Fibroblast of peridontal ligament (primary cell): Measurements from ENCODE around the gene SERTAD1.
"Not testable (repeated sequence)": the region's sequence is repeated elsewhere in the genome, so short reads cannot be mapped to it uniquely, and the experiment has no call there.

ENCODE experiments used
- DNase-seq: peaks from one replicate; pipeline ENCODE4 v3.0.0-alpha.2; 2010; ENCODE audit errors: extremely low read depth

SERTAD1 gene

GRCh38 chr19:40422748-40423566 lies 2.8 kb downstream of the SERTAD1 start:
- DNase-seq, result no peak

- DNase-seq, result no peak
Measured at GRCh38 chr19:40421993-40422747, 3.6 kb downstream of the SERTAD1 start.

GRCh38 chr19:40420766-40421765 lies 4.7 kb downstream of the SERTAD1 start:
- DNase-seq, result peak; percentile 84

- no peak for DNase-seq
Measured at GRCh38 chr19:40420451-40420765, 5.4 kb downstream of the SERTAD1 start.

GRCh38 chr19:40419780-40420179 lies 6.0 kb downstream of the SERTAD1 start:
- DNase-seq, result no peak

GRCh38 chr19:40419066-40419612 lies 6.7 kb downstream of the SERTAD1 start:
- no peak for DNase-seq

GRCh38 chr19:40418040-40418439 lies 7.8 kb downstream of the SERTAD1 start:
- no peak for DNase-seq

GRCh38 chr19:40417643-40417981 lies 8.2 kb downstream of the SERTAD1 start:
- no peak for DNase-seq

- DNase-seq, result peak; percentile 21
Measured at GRCh38 chr19:40416918-40417642, 8.7 kb downstream of the SERTAD1 start.

GRCh38 chr19:40415768-40416167 lies 10.0 kb downstream of the SERTAD1 start:
- DNase-seq, result no peak

- DNase-seq, result no peak
Measured at GRCh38 chr19:40414542-40415535, 11.0 kb downstream of the SERTAD1 start.

GRCh38 chr19:40413291-40413845 lies 12.4 kb downstream of the SERTAD1 start, which contains the start of gene PRX:
PRX (minus strand) TSS chr19:40413378; CDS start chr19:40407932, 5,446 bp downstream.
- DNase-seq, result no peak

GRCh38 chr19:40412866-40413265 lies 12.9 kb downstream of the SERTAD1 start:
- no peak for DNase-seq

GRCh38 chr19:40411958-40412499 lies 13.8 kb downstream of the SERTAD1 start:
- DNase-seq, result no peak

- DNase-seq, result no peak
Measured at GRCh38 chr19:40411125-40411842, 14.5 kb downstream of the SERTAD1 start.

- DNase-seq, result no peak
Measured at GRCh38 chr19:40410030-40410389, 15.8 kb downstream of the SERTAD1 start.

- DNase-seq, result not testable (repeated sequence)
Measured at GRCh38 chr19:40408598-40408925, 17.2 kb downstream of the SERTAD1 start.

- no peak for DNase-seq
Measured at GRCh38 chr19:40407714-40408597, 17.8 kb downstream of the SERTAD1 start.
